Measurements from ENCODE around the gene MIPEP. TPM values are rescaled to one million over a fixed set of nuclear protein-coding genes. Genes with fewer than 3 reads are reported as not detected.

The MIPEP gene
- total and polyA plus RNA-seq, 10 of the 15 experiments (the other 5 are each of a cell fraction or from before 2014, with no cell fraction given) = 15.6 to 56.2 (median 29.8) TPM

GRCh38 chr13:23811366-23812062 is 77.7 kb downstream of the MIPEP start:
- H3K9me3 ChIP-seq (replicated peaks; ENCODE audit: control insufficient read depth, insufficient read depth, low read length) = no peaks in the 10 kb centered on the region
- ATAC-seq (peak; percentile 31), DNase-seq (ENCODE audit: low read depth, low spot score) (no peak), FAIRE-seq (no peak)
- TF ChIP-seq SPI1 (IDR thresholded peaks at IDR 0.05; ENCODE audit: borderline replicate concordance, insufficient read depth, low read depth, low read length) (peak; percentile 78), PAX5 (IDR thresholded peaks at IDR 0.05; ENCODE audit: borderline replicate concordance, low read depth, low read length) (no peak), LARP7 (IDR thresholded peaks at IDR 0.05) (no peak), BCL11A (IDR thresholded peaks at IDR 0.05; ENCODE audit: low read depth, low read length) (peak; percentile 5; the same call in 1 of the 2 replicates), SIX5 (IDR thresholded peaks at IDR 0.05; ENCODE audit: low read depth, low read length, severe bottlenecking) (no peak), EED (IDR thresholded peaks at IDR 0.05; ENCODE audit: low read depth) (peak; percentile 25; the same call in 1 of the 2 replicates), SKIL (IDR thresholded peaks at IDR 0.05; ENCODE audit: low read depth, poor library complexity, severe bottlenecking) (no peak), TBL1XR1 (IDR thresholded peaks at IDR 0.05; ENCODE audit: low read depth, low read length) (no peak), GABPA (IDR thresholded peaks at IDR 0.05; ENCODE audit: low read depth) (0 out of 2 replicates have a peak, but pooled peaks have one; percentile 9)
- H3K4me2 ChIP-seq (ENCODE audit: control insufficient read depth, insufficient read depth) = peak overlapping the region; percentile 60
- peak overlapping the region; percentile 81 for H3K27ac ChIP-seq (ENCODE audit: control insufficient read depth, insufficient read depth)
- H3K4me1 ChIP-seq (ENCODE audit: control insufficient read depth, insufficient read depth, low read length) = peaks cover 48% of the 10 kb centered on the region
- in situ Hi-C loops (cut with MboI) (no loop called here), intact Hi-C loops (cut with micrococcal nuclease; ENCODE audit: unreplicated experiment) (loop anchor here (2.0 to 5.0 kb wide), 2 partner anchors 36 to 59 kb away; no protein-coding TSS in a partner anchor)
- no peaks in the 10 kb centered on the region for H3K36me3 ChIP-seq (ENCODE audit: control insufficient read depth in 2 of 2, insufficient read depth in 2 of 2, low read length in 1 of 2)
- ChIA-PET CTCF (interaction anchor here (0.8 to 3.0 kb wide), 25 partner anchors 10 to 248 kb away, joined by 3 to 16 read pairs (median 6); partner anchors contain the start of gene MIPEP), RAD21 (ENCODE audit: unreplicated experiment) (interaction anchor here (0.9 to 3.0 kb wide), 21 partner anchors 16 to 343 kb away, joined by 3 to 26 read pairs (median 4); partner anchors contain the start of gene MIPEP), POLR2A (interaction anchor here (1.0 to 2.4 kb wide), 3 partner anchors 24 to 41 kb away, joined by 3 to 14 read pairs (median 4); no protein-coding TSS in a partner anchor), SMC1A (ENCODE audit: uncharacterized antibody, unreplicated experiment) (interaction anchor here (0.7 to 2.8 kb wide), 25 partner anchors 7 to 103 kb away, joined by 3 to 40 read pairs (median 6); no protein-coding TSS in a partner anchor)
- H3K27me3 ChIP-seq (replicated peaks in 1 of 2; ENCODE audit: control insufficient read depth in 2 of 2, insufficient read depth in 2 of 2, low read length in 1 of 2) = no peaks in the 10 kb centered on the region
- peak overlapping the region; percentile 1; the same call in 1 of the 2 replicates for H3K9ac ChIP-seq (ENCODE audit: control insufficient read depth, insufficient read depth, low read length)
- H4K20me1 ChIP-seq (ENCODE audit: control insufficient read depth, insufficient read depth) = no peaks in the 10 kb centered on the region
- H2AFZ ChIP-seq (ENCODE audit: control insufficient read depth, low read depth, low read length) = peak overlapping the region; percentile 49
- 62% methylated on average over 3 of the region's 3 CpGs for WGBS (ENCODE audit: insufficient coverage, insufficient replicate concordance, low lambda C conversion rate, missing lambda C conversion rate)
- BruUV-seq (replicated peaks) = no TSS peak
- no peak overlapping the region for H3K4me3 ChIP-seq
- H3K79me2 ChIP-seq (ENCODE audit: control insufficient read depth, insufficient read depth, low read length) = no peaks in the 10 kb centered on the region

All from GM12878 (cell line).